SIG-M5 treated with dmso at 0.1 percent for 504 hours (cell line): ENCODE results near the gene GPATCH1.
A peak's percentile ranks its signal among the peaks of the same experiment; 100 is the strongest.

Source experiments
- DNase-seq: peaks from one replicate; lab custom pipeline; 2025; ENCODE audit not compliant: unreplicated experiment; lab: John Stamatoyannopoulos, UW

The GPATCH1 gene

DNA sequence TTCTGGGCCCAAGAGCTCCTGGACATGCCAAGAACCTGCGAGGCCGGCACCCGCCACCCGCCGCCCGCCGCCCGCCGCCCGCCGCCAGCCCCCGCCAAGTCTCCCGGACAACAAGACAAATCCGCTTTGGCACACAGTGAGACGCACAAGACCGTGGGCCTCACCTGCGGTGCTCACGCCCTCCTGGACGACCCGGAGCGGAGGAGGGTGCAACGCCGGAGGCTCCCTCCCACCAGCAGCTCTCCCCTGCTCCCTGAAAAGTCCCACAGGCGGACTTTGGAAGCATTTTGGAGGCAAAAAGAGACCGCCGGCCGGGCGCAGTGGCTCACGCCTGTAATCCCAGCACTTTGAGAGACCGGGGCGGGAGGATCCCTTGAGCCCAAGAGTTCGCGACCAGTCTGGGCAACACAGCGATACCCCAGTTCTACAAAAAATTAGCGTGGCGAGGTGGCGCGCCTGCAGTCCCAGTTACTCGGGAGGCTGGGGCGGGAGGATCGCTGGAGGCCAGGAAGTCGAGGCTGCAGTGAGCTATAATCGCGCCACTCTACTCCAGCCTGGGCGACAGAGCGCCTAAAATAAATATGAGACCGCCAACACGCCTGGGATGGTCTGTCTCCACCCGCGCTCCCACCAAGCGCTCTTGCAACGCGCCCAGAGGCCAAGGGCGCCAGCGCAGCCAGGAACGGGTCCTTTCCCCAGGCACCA, 17.1 kb upstream of the GPATCH1 start:
- DNase-seq: no peak

DNA sequence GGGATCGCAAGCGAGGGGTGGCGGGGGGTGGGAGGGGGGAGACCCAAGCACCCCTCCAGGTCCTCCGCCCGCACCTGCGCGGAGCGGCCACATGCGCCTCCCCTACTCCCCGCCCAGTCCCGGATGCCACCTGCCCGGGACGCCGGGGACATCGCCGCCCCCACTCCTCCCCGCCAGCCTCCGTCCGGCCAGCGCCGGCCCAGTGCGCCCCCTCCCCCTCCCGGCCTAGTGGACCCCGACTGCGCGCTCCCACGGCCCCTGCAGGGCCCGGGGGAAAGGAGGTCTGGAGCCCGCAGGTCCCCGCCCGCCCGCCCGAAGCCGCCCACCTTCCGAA, 16.6 kb upstream of the GPATCH1 start:
- DNase-seq: no peak

DNA sequence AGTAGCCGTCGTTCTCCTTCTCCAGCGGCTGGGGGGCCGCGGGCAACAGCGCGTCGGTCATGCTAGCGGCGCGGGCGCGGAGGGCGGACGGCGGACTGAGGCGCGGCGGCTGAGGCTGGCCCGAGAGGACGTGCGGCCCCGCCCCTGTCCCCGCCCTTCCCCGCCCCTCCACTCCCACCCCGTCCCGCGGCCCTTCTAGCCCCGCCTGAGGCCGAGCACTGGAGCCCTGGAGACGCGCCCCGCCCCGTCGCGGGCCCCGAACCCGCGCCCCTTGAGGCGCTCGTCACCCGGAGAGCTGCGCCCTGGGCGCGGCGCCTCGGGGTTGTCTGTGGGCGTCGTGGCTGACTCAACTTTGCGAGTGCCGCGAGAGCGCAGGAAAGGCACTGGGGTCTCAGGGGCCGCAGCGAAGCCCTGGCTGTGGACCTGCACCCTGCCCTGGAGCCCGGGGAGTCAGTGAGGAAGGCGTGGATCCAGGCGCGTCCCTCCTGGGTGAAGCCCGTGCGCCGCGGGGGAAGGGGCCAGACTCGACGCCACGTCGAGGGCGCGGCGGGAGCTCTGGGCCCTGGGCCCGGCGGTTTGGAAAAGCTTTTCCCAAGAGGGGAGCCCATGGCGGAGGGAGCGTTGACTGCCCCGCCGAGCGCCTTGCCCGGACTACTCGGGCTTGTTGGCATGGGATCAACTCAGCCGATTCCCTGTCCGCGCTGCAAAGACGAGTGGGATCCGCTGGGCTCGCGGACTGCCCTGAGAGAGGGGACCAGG, 16.0 kb upstream of the GPATCH1 start, which contains the start of gene RHPN2:
Gene RHPN2 (minus strand): TSS at position 97 of the 759 bp plus-strand sequence. CDS start 36 bp downstream, at position 61.
- peak; percentile 62 for DNase-seq

DNA sequence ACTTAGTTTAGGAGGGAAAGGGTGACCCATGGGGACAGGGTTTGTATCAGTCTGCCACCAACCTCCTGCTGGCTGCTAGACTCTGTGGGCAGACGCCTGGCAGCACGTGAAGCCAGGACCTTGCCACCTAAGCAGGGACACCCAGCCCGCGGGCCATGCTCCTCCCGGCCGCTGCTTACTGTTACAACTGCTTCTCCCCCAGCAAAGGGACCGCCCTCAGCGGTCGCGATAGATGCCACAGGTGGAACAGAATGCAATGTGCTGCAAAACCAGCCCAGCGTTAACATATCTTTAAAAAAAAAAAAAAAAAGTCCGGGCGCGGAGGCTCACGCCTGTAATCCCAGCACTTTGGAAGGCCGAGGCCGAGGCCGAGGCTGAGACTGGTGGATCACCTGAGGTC, 14.4 kb upstream of the GPATCH1 start:
- no peak for DNase-seq

DNA sequence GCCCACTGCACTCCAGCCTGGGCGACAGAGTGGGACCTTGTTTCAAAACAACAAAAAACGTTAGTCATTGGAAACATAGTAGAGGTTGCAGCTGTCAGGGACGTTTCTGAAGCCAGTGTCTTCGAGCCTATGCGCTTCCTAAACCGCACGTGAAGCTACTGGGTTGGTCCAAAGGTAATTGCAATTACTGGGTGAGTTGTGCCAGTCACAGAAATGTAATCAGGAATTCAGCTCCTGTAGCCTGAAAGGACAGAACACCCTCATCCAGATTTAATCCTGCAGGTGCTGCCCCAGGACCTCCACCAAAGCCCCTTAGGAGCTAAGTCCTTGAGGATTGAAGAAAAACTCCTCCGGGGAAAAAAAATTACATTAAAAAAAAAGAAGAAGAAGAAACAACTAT, 13.9 kb upstream of the GPATCH1 start:
- DNase-seq: no peak

DNA sequence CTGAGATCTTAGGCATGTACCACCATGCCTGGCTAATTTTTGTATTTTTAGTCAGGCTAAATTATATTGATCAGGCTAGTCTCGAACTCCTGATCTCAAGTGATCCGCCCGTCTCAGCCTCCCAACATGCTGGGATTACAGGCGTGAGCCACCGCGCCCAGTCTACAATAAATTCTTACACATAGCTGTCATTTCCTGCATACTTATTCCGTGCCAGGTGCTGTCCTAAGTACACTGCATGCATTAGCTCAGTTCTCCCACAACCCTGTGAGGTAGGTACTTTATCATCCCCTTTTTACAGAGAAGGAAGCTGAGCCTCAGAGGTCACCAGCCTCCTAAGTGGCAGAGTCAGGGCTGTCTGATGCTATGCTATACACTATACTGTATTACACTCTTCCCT, 9.1 kb upstream of the GPATCH1 start:
- DNase-seq: no peak

DNA sequence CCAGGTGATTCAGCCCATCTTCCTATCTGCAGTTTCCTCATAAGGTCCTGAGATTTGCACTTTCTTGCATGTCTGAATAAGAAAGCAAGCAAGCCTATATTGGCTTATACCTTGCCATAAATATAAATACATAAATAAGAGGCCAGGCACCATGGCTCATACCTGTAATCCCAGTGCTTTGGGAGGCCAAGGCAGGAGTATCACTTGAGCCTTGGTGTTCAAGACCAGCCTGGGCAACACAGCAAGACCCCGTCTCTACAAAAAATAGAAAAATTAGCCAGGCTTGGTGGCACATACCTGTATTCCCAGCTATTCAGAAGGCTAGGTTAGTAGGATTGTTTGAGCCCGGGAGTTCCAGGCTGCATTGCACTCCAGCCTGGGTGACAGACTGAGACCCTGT, 5.5 kb upstream of the GPATCH1 start:
- no peak for DNase-seq

DNA sequence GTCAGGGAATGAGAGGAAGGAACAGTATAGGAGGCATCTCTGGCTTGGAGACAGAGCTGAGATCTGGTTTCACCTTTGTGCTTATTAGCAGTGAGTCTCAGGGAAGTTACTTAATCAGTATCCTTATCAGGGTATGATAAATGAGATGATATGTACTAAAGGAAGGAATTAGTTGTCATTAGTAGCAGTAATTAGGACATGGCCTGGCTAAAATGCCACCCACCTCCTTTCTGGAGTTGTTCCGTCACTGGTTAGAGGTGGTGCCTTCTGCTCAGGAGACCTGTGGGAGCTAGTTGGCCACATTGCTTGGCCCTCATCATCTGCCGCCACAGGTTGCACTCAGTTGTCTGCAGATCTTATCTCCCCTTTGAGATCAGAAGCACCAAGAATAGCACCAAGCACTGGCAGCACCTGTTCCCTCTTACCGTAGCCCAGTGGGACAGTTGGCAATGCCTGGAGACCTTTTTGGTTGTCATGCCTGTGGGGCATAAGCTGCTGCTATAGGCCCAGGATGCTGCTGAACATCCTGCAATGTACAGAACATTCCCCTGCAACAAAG, 4.7 kb downstream of the GPATCH1 start:
- no peak for DNase-seq

DNA sequence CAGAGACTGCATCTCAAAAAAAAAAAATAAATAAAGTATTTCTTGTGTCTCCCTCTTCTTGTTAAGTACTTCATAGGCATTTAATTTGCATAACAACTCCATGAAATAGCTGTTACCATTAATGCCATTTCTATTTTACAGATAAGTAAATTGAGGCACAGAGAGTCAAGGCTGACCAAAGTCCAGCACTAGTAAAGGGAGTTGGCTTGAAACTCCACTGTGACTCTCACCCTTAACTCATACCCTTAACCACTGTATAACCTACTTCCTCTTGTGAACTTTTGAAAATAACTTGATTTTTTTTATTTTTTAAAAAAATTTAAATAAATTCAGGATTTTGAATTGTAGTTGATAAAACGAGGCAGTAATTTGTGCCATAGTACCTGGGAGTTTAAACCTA, 6.0 kb downstream of the GPATCH1 start:
- DNase-seq: no peak

DNA sequence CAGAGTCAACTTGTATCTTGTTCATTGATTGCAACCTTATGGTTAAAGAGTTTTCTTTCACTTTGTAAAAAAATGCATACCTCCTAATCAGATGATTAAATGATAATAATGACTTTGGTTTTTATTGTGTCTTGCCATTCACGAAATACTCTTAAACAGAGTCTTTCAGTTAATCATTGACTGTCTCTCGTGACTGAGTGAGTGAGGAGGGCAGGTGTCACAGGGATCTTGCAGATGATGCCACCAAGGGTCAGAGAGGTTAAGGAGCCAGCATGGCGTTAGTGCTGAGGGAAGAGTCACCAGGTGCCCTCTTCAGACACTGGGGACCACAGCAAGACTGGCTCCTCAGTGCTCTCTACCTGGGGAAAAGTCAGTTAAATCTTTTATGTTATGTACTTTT, 8.0 kb downstream of the GPATCH1 start:
- no peak for DNase-seq

DNA sequence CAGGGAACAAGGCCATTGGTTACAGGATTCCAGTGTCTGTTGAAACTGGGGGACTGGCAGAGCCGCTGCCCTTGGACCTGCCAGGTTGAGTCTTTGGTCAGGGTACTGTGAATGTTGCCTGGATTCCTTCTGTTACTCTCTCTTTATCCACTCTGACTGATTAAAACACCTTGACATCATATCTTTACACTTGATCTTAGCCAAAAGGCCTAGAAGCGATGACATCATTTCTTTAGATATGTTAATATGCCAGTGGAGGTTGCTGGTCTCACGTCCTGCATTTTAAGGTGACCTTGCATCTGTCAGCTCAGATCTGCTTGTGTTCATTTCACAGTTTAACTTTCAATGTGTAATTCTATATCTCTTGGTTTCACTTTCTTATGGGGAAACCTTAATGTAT, 9.2 kb downstream of the GPATCH1 start:
- DNase-seq: no peak

DNA sequence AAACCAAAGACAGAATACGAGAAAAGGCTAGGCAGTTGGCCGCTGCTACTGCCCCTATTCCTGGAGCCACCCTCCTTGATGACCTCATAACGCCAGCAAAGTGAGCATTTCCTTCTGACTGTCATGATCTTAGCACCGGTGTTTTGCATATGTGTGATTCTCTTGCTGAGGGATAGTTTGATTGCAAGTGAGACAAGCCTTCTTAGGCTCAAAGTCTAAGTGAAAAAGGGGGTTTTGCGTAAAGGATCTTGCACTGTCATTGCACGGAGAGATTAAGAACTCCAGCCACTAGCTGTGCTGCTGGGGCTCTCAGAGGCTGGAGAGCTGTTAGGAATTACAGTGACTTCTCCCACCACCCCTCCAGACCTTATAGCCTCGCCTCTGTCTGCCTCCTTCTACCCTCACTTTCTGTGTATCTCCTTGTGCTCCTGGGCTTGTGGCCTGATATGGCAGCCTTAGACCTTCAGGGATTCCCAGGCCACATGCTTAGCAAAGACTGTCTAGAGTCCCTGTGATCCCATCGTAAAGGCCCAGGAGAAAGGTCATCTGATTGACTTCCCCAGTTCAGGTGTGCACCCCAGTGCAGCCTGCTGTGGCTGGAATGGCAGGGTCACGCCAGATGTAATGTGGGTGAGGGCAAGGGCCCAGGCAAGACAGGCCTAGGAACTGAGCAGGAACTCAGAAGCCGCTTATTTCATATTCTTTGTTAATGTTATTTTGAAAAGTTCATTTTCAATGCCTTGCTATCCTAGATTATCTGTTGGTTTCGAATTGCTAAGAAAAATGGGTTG, 12.6 kb downstream of the GPATCH1 start:
- no peak for DNase-seq

DNA sequence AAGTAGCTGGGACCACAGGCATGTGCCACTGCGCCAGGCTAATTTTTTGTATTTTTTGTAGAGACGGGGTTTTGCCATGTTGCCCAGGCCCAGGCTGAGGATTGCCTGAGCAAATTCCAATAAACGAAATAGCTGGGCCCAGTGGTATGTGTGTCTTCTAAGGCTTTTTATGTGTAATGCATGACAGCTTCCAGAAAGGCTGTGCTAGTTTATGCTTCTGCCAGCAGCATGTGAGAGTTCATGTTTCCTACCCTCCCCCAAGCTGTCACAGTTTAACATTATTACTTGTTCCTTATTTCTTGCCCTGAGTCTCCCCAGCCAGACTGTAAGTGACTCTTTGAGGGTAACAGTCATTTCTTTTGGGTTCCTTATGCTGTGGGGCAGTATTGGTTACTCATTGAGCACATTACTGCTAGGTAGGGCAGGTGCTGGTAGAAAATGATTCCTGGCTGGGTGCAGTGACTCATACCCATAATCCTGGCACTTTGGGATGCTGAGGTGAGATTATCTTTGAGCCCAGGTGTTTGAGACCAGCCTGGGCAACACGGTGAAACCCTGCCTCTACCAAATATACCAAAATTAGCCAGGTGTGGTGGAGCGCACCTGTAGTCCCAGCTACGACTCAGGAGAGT, 13.6 kb downstream of the GPATCH1 start:
- DNase-seq: no peak

DNA sequence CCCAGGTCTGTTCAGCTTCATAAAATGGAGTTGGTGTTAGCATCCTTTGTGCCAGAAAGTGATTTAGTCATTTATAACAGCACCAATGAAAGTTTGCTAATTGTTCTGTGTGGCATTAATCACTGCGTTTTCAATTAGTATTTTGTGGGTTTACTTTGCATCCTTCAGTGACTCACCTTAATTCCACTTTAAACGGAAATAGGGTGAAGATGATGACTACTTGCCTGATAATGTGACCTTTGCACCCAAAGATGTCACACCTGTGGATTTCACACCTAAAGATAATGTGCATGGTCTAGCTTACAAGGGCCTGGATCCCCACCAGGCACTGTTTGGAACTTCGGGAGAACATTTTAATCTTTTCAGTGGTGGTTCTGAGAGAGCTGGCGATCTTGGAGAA, 15.0 kb downstream of the GPATCH1 start:
- DNase-seq: no peak

DNA sequence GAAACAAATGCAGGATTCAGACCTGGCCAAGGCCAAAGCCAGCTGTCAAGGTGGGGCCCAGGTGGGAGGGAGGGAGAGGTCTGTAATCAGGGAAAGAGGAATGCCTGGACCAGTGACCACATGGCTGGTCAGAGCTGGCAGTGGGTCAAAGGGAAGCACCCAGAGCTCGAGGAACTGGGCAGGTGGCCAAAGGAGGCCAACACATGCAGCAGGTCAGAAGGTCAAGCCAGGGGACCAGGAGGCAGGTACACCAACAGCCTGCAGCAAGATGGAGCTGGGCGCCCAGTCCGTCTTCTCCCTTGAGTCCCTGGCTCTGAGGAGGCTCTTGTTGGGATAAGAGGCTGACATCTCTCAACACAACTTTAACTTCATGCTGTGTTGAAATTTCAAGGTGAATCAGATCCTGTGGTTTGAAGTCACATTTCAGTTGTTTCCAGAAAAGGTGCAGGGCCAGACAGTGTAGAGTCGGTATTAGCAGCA, 17.1 kb downstream of the GPATCH1 start:
- DNase-seq: no peak

DNA sequence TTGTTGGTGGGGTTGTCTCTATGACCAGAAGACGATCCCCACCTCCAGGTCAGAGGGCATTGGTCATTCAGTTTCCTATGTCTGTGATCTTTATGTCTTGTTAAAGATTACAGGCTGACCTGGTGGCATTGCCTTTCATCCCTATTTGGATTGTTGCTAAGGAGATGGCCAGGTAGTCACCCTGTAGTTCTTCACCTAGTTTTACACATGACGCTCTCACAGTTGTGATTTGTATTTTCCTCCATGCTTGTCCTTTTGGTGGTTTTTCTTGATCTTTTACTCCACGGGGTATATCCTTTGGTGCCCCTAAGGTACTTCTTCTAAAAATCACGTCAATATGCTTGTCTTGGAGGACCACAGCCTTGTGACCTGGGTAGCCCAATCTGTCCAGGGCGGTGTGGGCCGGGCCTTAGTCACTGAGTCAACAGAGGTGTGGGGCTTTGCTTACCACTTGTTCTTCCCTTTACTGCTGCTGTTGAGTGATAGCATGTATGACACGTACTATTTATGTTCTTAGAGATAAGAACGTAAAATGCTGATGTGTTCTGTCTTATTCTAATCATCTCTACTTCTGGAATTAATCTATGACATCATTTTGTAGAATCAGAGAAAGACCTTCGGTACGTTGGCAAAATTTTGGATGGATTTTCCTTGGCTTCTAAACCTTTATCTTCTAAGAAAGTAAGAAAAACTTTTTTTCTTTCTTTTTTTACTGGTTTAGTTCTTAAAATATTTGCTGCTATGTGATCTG, 20.1 kb downstream of the GPATCH1 start:
- no peak for DNase-seq

DNA sequence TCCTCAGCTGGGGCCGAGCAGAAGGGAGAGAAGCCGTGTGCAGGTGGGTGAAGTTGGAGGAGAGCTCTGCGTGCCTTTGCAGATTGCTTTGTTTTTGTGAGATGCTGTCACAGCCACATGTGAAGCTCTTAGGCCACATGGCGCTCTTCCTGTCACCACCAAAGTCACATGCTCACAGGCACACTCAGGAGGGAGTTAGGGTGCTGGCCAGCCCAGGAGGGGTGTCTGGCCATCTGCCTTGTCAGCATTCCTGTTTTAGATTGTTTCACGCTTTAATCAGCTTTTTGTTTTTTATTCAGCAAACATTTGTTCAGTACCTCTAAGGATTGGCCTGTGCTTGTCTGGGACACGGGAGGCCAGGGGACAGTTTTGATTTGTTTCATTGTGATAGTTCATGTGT, 21.9 kb downstream of the GPATCH1 start:
- no peak for DNase-seq

DNA sequence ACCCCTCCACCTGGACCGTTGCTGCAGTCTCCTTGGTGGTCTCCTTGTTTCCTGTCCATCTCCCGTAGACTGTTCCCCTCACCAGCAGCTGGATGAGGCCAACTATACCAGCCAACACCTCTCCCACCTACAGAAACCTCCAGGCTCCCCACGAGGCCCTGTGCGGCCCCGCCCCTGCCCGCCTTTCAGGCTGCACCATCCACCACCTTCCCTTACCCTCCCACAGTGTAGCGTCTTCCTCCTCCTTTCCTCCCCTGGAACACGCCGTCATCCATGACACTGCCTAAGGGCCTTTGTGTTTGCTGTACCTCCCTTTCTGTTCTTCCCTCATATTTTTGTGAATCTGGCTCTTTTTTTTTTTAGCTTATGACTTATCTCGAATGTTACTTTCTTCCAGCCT, 27.2 kb downstream of the GPATCH1 start:
- DNase-seq: no peak

DNA sequence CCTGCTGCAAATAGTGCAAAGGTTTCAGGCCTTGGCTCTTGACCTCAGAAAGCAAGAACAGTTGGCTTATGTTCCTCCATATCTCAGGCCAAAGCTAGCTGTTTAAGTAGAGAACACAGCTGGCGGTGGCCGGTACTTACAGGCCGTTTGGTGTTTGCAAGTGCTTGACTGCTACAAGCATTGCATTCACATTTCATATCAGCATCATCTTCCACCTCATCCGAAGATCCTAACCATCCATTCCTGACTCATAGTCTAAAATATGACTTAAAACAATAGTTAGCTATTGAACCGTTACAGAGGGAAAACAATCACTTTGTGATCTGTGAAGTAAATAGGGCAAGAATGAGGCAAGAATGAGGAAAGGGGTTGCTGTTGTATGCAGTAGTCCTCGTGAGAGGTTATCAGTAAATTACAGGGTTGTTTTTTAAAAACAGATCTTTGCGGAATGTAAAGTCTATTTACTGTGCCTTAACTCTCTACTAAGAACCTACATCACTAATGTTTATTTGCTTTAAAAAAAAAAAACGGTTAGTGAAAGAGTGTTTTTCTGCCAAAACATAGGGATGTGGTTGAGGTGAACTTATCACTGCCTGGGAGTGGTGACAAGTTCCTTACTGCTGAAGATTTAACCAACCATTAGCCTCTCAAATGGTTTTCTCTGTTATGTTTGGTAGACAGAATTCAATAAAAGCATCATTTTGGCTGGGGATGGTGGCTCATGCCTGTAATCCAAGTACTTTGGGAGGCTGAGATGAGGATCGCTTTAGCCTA, 29.3 kb downstream of the GPATCH1 start:
- DNase-seq: no peak

DNA sequence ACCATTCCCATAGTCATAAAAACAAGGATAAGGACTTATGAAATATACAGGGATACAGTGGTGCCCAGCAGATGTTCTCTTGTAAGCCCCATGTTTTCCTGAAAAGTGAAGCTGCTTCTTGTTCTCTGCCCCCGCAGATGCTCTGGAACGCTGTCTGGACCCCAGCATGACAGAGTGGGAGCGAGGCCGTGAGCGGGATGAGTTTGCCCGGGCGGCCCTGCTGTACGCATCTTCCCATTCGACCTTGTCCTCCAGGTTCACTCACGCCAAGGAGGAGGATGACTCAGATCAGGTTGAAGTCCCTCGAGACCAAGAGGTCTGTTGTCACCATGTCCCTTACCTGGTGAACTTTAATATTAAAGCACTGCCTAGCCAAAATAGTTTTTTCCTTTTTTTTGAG, 30.6 kb downstream of the GPATCH1 start:
- no peak for DNase-seq
